HAP-1 (cell line): ENCODE results near the gene CCDC51.

Source experiments
- DNase-seq, 2 experiments: peaks; one replicate each; pipeline ENCODE4 v3.0.0-alpha.2; 2016 to 2020; ENCODE audit warnings: low spot score in 2 of 2
- H3K27me3 ChIP-seq: fragments of 250-450 bp; sonication (Bioruptor Pico); 2 replicates; pipeline ENCODE4 v1.5.1; 2020; ENCODE audit warnings: low read depth, mild to moderate bottlenecking, moderate library complexity
- H3K36me3 ChIP-seq: fragments of 250-450 bp; sonication (Bioruptor Pico); replicated peaks from 2 replicates; pipeline ENCODE4 v1.5.1; 2020; ENCODE audit warnings: mild to moderate bottlenecking
- H3K4me1 ChIP-seq: fragments of 250-450 bp; sonication (Bioruptor Pico); 2 replicates; pipeline ENCODE4 v1.5.1; 2020; ENCODE audit warnings: mild to moderate bottlenecking
- H3K4me3 ChIP-seq: fragments of 250-450 bp; sonication (Bioruptor Pico); 2 replicates; pipeline ENCODE4 v1.5.1; 2020; ENCODE audit warnings: mild to moderate bottlenecking, moderate library complexity
- H3K9me3 ChIP-seq: fragments of 250-450 bp; sonication (Bioruptor Pico); 2 replicates; pipeline ENCODE4 v1.5.1; 2020; ENCODE audit warnings: mild to moderate bottlenecking, moderate library complexity
- in situ Hi-C: fragments of 300-500 bp; cut with MboI; formaldehyde crosslinking; loops from 3 replicates; pipeline ENCODE4 v1.14.3; 2020; ENCODE audit warnings: low sequenced_read_pairs, inconsistent platforms, mixed read lengths

Gene CCDC51

DNA sequence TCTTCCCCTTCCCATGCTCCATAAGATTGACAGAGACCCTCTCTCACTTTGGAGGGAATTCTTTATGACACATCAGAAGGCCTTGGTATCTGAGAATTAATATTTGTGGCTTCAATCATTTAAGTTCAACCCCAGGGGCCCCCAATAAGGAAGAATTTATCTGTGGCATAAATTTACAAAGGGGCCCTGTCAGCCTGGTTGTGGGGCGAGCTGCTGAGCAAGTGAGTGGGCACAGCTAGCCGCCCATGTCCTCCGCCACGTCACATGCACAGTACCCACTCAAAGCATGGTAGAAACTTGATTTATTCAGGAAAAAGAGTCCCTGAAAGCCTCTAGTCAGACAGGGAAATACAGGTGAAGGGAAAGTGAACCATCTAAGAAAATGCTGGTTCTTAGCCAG is 23.4 kb downstream of the CCDC51 start:
- H3K27me3 ChIP-seq = no peaks in the 10 kb centered on the region
- no peak for DNase-seq
- in situ Hi-C loops = no loop called here
- no peaks in the 10 kb centered on the region for H3K9me3 ChIP-seq
- H3K36me3 ChIP-seq = peaks cover 6% of the 10 kb centered on the region; the same call in 1 of the 2 replicates
- H3K4me3 ChIP-seq = no peak overlapping the region
- H3K4me1 ChIP-seq = no peaks in the 10 kb centered on the region

DNA sequence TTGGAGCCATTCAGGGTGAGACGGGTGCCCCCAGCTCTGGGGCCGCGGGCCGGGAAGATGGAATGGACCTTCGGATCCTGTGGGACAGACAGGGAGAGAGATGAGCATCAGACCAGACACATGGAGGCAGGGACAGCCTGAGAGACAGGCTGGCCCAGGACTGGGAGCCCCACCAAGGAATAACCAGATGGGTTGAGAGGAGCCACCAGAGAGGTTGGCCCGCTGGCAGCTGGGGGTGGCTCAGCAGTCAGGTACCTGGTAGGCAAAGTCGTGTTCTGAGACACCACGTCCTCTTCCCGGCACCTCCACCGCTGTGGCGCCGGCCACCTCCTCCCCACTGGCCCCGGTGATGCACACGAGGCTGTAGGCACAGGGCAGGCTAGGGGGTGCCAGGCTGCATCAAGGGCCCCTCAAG is 23.8 kb downstream of the CCDC51 start:
- Histone ChIP-seq H3K4me1 (no peaks in the 10 kb centered on the region), H3K27me3 (no peaks in the 10 kb centered on the region), H3K9me3 (no peaks in the 10 kb centered on the region), H3K4me3 (no peak overlapping the region), H3K36me3 (peaks cover 6% of the 10 kb centered on the region; the same call in 1 of the 2 replicates)
- no peak for DNase-seq
- in situ Hi-C loops = no loop called here

DNA sequence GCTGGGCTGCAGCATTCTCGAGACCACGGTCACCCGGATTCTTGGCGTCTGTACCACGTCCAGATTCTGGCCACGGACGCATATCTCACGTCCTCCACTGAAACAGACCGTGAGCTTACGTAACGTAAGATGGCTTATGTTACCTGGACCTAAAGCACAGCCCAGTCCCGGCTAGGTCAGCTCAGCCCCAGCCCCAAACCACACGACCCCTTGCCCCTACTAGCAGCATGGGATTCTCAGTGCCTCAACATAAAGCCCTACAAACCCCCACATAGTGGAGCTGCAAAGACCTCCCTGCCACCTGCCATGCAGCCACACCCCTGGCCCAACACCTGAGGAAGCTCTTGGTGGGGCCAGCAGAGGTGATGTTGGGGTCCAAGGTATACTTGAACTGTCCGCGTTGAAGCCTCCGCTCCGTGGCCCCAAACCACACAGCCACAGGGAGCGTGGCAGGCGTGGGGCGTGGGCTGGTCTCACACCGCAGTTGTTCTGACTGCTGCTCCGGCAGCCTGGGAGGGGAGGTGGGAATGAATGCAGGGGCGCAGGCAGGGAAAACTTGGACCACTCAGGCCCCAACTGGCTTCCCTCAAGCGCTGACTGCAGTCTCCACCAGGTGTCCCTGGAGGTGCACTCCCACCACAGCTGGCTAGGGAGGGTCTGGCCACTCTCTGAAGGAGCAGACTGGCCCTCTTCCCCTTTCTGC is 24.5 kb downstream of the CCDC51 start:
- peaks cover 10% of the 10 kb centered on the region for H3K36me3 ChIP-seq
- H3K27me3 ChIP-seq = no peaks in the 10 kb centered on the region
- H3K4me1 ChIP-seq = no peaks in the 10 kb centered on the region
- no peak overlapping the region for H3K4me3 ChIP-seq
- DNase-seq = no peak
- no peaks in the 10 kb centered on the region for H3K9me3 ChIP-seq
- in situ Hi-C loops = no loop called here

DNA sequence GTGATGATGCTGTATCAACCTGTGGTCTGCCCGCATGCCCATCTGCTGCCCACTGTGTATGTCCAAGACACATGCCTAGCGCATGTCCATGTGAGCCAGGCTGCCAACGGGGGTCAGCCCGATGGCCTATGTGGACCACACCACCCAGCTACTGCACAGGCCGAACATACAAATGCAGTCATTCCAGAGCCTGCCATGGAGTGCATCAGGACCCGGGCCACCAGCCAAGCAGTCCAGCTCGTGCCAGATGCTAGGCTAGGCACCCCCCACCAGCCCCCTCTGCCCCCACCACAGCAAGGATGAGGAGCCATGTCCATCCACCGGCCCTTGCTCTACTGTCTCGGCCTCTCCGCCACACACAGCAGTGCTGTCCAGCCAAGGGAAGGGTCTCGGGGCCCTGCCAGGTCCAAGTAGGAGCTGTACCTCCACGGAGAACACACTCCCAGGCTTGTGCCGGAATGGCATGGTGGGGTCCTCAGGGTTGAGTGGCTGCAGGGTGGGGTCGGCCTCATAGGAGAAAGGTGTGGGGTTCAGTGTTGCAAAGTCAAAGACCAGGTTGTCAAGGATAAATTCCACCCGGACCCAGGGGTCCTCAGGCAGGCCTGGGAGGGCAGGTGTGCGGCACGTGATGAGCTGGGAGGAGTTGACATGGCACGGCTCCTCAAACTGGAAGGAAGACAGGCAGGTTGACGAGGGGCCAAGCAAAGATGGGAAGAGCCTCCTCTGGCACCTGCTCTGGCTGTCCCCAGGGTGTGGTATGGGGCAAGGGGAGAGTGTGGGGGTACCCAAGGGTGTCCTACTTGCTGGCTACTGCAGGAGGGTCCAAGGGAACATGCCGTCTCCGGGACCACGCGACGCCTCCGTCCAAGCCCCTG is 25.3 kb downstream of the CCDC51 start:
- in situ Hi-C loops = no loop called here
- Histone ChIP-seq H3K36me3 (peaks cover 10% of the 10 kb centered on the region), H3K4me1 (no peaks in the 10 kb centered on the region), H3K9me3 (no peaks in the 10 kb centered on the region), H3K4me3 (no peak overlapping the region), H3K27me3 (no peaks in the 10 kb centered on the region)
- DNase-seq = no peak

DNA sequence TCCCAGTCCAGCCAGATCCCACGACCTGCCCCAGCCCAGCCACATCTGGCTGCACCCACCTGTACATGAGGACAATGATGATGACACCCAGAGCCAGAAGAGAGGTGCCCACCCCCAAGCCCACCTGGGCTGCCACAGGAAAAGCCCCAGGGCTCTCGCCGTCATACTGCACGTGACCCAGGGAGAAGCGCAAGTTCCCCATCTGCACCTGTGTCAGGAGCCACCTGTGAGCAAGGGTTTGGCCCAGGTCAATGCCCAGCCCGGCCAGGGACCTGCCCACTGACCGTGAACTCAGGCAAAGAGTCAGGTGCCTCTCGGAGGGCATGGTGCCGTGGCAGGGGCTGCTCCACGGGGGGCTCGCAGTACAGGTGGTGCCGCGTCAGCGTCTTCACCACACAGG is 26.3 kb downstream of the CCDC51 start:
- Histone ChIP-seq H3K4me1 (no peaks in the 10 kb centered on the region), H3K27me3 (no peaks in the 10 kb centered on the region), H3K36me3 (peaks cover 13% of the 10 kb centered on the region), H3K9me3 (no peaks in the 10 kb centered on the region), H3K4me3 (no peak overlapping the region)
- in situ Hi-C loops = no loop called here
- no peak for DNase-seq

DNA sequence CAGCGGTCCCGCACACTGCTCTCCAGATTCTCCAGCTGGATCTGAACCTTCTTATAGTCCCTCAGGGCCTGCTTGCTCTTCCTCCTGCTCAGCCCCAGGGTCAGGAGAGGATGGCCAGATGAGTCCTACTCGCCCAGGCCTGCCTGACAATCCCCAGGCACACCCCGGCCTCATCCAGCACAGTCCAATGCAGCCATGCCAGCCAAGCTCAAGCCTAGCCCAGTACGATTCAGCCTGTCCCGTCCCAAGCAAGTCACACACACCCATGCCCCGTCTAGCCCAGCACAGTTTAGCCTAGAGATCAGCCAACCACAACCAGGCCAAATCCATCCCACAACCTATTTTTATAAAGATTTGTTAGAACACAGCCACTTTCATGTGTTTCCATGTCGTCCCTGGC is 26.8 kb downstream of the CCDC51 start:
- peaks cover 13% of the 10 kb centered on the region for H3K36me3 ChIP-seq

DNA sequence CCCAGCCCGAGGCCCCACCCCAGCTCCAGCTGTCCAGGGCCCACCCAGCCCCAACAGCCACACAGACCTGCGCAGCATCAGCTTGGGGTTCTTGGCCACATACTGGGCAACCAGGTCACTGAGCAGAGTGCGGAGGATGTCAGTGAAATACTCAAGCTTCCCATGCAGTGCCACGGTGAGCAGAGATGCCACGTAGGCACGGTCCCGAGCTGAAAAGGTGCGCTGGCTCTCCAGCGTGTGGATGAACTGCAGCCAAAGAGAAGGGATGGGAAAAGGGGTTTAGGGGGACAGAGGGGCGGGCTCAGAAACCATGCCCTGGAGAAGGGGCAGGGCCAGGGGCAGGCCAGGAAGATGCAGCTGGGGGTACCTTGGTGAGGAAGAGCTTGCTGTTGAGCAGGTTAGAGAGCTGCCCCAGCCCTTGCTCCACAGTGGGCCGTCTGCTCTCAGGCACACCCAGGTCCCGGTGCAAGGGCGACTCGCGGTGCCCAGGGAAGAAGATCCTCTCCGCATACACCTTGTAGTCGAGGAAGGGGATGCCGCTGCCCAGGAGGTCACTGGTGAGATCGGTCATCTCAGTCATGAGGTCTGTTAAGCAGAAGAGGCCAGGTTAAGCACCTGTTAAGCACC is 27.4 kb downstream of the CCDC51 start:
- H3K9me3 ChIP-seq = no peaks in the 10 kb centered on the region
- H3K27me3 ChIP-seq = no peaks in the 10 kb centered on the region
- H3K36me3 ChIP-seq = peaks cover 13% of the 10 kb centered on the region
- H3K4me3 ChIP-seq = no peak overlapping the region
- in situ Hi-C loops = no loop called here
- H3K4me1 ChIP-seq = no peaks in the 10 kb centered on the region
- no peak for DNase-seq

More for the DNA sequence above, 26.8 kb downstream of the CCDC51 start:
- Histone ChIP-seq H3K4me1 (no peaks in the 10 kb centered on the region), H3K9me3 (no peaks in the 10 kb centered on the region), H3K4me3 (no peak overlapping the region), H3K27me3 (no peaks in the 10 kb centered on the region)
- no peak for DNase-seq
- in situ Hi-C loops = no loop called here

DNA sequence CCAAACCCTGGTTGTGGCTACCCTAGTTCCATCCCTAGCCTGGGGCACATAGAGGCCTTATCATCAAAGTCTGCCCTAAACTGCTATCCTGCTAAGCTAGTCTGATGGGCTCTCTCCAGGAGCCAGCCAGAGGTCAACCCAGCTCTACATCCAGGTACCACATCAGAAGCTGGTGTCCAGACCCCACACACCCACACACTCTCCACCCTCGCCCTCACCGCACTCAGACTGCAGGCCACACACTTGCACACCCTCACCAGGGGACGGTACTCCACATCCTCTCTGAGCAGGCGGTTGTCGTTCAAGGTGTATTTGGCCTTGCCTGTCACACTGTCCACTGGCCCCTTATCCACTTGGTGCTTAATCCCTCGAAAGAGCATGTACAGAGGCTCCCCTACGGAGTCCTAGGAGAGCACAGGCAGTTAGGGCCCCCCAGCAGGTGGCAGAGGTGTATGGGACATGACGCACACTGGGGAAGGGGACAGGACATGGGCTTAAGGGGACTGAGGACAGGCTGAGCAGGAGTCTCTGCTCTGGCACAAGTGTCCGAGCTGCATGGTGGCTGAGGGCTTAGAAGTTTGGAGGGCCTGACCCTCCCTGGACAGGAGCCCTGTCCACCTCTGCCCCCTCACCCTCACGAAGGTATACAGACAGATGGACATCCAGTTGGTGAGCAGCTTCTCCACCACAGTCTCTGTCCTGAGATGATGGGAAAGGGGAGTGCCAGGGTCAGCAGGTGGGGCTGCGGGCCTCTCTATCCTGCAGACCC is 28.1 kb downstream of the CCDC51 start:
- Histone ChIP-seq H3K27me3 (no peaks in the 10 kb centered on the region), H3K4me3 (no peak overlapping the region), H3K9me3 (no peaks in the 10 kb centered on the region), H3K36me3 (peaks cover 13% of the 10 kb centered on the region), H3K4me1 (no peaks in the 10 kb centered on the region)
- DNase-seq = no peak
- in situ Hi-C loops = no loop called here

DNA sequence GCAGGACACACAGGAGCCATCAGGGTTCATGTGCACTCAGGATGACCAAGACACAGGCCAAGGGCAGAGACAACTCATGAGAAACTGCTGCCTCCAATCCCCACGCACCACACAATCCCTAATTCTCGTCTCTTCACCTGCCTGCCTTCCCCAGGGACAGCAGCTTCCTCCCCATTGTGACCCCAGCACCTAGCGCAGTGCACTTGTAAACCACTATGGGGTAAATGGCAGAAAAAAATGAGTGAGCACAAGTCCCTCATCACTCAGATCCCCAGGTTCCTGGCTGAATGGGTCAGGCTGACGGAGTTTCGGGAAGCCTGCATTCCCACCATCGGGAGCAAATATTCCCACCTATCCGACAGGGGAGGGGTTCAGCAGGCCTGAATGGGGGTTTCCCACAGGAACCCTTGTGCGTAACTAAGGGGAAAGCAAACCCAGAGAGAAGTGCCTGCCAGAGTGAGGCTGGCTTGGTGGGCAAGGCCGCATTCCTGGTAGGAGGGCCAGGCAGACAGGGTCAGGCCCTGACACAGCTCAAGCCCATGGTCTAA is 28.8 kb downstream of the CCDC51 start:
- Histone ChIP-seq H3K36me3 (peaks cover 13% of the 10 kb centered on the region), H3K9me3 (no peaks in the 10 kb centered on the region), H3K27me3 (no peaks in the 10 kb centered on the region), H3K4me3 (no peak overlapping the region), H3K4me1 (no peaks in the 10 kb centered on the region)
- in situ Hi-C loops = no loop called here
- DNase-seq = no peak

DNA sequence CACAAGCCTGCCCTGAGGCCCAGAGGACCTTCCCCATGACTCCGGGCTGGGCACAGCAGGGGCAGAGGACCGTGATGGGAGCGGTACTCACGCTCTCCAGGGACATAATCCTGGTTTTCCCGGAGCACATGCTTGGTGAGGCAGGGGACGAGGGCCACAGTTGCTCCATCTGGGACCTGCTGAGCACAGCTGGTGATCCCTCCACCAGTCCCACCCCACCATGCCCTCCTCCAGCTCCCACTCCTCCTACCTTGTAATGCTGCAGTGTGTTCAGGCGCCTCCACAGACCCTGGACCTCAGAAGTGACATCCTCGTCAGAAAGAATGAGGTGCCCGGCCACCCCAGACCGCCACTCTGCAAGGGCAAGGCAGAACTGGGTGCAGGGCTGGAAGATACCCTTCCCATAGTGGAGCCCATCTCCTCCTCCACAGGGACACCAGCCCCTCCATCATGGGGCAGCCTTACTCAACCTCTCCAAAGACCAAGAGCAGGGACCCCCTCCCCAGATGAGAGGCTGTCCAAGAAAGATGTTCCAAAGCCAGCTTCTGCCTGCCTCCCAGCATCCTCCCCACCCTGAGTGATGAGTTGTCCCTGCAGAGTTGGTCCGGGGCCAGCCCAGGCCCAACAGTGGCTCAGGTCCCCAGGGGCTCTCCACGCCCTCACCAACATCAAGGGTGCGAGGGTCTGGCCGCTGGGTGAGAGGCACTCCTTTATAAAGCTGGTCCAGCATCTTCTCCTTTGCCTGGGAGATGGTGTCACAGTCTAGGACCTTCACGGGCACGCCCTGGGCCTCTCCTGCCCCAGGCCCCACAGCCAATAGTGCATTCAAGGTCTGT is 29.5 kb downstream of the CCDC51 start:
- Histone ChIP-seq H3K9me3 (no peaks in the 10 kb centered on the region), H3K4me3 (no peak overlapping the region), H3K27me3 (no peaks in the 10 kb centered on the region), H3K4me1 (no peaks in the 10 kb centered on the region), H3K36me3 (peaks cover 13% of the 10 kb centered on the region)
- in situ Hi-C loops = no loop called here
- peak in 1 of 2 experiments; percentile 5 for DNase-seq

DNA sequence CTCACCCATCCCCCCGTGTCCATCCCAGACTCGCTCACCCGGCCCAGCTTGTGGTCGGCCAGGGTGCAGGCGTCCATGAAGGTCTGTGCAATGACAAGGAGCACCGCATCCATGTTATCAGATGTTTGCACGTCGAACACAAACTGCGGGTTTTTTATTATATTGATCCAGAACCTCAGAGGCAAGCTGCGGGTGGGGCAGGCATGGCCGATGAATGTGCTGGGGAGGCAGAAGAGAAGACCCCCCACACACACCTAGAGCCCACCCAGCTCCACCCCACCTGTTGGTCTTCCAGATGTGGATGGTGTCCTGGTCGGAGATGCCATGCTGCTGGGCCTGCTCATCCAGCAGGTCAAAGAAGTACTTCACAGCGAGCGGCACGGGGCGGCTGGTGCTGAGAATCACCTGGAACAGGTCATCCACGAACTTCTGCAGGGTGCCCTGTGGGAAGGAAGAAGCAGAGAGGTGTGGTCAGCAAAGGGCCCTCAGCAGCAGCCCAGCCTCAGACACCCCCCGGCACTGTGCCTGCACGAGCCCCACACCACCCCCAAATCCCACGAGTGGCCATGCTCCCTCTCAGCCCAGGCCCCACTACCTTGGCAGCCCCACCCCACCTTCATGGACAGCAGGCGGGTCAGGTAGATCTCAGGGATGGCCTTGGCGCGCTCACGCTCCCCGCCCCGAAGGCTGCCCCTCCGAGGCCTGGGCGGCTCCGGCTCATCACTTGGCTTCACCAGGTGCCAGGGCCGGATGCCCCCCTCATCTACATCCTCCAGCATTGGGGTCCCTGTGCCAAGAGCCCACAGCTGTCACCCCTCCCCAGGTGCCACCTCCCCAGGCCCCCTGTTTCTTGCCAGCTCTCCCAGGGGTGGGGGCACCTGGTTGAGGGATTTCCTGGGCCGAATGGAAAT is 30.4 kb downstream of the CCDC51 start:
- H3K27me3 ChIP-seq = no peaks in the 10 kb centered on the region
- no peaks in the 10 kb centered on the region for H3K4me1 ChIP-seq
- H3K4me3 ChIP-seq = no peak overlapping the region
- no peaks in the 10 kb centered on the region for H3K9me3 ChIP-seq
- H3K36me3 ChIP-seq = peaks cover 10% of the 10 kb centered on the region
- DNase-seq = peak in 1 of 2 experiments; percentile 5
- in situ Hi-C loops = no loop called here

DNA sequence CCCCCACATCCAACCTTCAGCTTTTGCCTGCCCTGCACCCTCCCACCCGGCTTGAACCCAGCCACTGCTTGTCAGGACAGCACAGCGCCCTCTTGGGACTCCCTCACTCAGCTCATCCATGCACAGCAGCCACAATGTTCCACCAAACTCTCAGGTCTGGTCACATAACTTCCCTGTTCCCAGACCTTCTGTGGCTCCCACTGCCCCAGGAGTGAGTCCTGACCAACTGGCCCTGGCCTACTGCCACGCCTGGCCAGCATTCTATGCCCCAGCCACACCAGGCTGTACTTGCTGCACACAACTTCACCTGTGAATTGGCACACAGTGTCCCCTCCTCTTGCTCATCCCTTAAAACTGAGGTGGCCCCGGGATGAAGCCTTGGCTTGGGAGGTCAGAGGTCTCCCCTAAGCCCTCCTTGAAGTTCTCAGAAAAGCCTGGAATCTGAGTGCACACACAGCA is 31.1 kb downstream of the CCDC51 start:
- peak in 1 of 2 experiments; percentile 12 for DNase-seq
- Histone ChIP-seq H3K27me3 (no peaks in the 10 kb centered on the region), H3K36me3 (peaks cover 8% of the 10 kb centered on the region), H3K4me3 (no peak overlapping the region), H3K9me3 (no peaks in the 10 kb centered on the region), H3K4me1 (no peaks in the 10 kb centered on the region)
- in situ Hi-C loops = no loop called here
